Measurements from ENCODE around the gene REEP5. TPM values are rescaled to one million over a fixed set of nuclear protein-coding genes. Genes with fewer than 3 reads are reported as not detected.

REEP5 gene
- total RNA-seq, 2 experiments from 2014 or later: 38.0 to 40.6 TPM

DNA sequence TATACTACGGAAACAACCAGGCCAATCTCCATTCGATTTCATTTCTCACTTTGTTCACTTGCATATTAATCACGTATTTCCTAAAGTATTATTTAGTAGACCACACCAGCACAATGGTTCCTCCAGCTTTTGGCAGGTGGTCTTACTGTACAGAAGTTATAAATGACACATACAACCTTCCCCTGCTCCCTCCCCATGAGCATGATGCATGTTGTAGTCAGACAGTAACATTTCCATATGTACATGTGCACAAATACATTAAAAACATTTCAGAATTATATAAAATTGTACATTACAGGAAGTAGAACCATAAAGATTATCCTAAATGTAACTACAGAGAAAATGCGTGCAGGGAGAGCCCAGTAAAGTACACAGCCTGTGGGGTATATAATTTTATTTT, 43.9 kb downstream of the REEP5 start:
- H3K36me3 Mint-ChIP-seq (ENCODE audit: low read depth): peaks cover 34% of the 10 kb centered on the region
- H3K4me3 Mint-ChIP-seq: no peak overlapping the region
- POLR2A ChIA-PET: interaction anchor here (0.6 to 1.4 kb wide), 2 partner anchors 60 to 98 kb away, joined by 3 to 9 read pairs; partner anchors contain the start of gene DCP2

GRCh38 chr5:112876362-112876761, 45.7 kb downstream of the REEP5 start:
- H3K4me1 Mint-ChIP-seq (ENCODE audit: low read depth): peaks cover 38% of the 10 kb centered on the region
- TF ChIP-seq, protein P1, sequence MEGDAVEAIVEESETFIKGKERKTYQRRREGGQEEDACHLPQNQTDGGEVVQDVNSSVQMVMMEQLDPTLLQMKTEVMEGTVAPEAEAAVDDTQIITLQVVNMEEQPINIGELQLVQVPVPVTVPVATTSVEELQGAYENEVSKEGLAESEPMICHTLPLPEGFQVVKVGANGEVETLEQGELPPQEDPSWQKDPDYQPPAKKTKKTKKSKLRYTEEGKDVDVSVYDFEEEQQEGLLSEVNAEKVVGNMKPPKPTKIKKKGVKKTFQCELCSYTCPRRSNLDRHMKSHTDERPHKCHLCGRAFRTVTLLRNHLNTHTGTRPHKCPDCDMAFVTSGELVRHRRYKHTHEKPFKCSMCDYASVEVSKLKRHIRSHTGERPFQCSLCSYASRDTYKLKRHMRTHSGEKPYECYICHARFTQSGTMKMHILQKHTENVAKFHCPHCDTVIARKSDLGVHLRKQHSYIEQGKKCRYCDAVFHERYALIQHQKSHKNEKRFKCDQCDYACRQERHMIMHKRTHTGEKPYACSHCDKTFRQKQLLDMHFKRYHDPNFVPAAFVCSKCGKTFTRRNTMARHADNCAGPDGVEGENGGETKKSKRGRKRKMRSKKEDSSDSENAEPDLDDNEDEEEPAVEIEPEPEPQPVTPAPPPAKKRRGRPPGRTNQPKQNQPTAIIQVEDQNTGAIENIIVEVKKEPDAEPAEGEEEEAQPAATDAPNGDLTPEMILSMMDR (IDR thresholded peaks at IDR 0.05): no peak
- ATAC-seq (no peak), DNase-seq (no peak)
- peak overlapping the region; percentile 15 for H3K27ac Mint-ChIP-seq
- intact Hi-C loops (cut with micrococcal nuclease): no loop called here
- no peak overlapping the region for H3K4me3 Mint-ChIP-seq
- peaks cover 41% of the 10 kb centered on the region for H3K36me3 Mint-ChIP-seq (ENCODE audit: low read depth)
- H3K27me3 Mint-ChIP-seq: no peaks in the 10 kb centered on the region
- POLR2A ChIA-PET: no interaction called here
- H3K9me3 Mint-ChIP-seq: no peaks in the 10 kb centered on the region
- CTCF ChIA-PET: no interaction called here

More for the DNA sequence above, 43.9 kb downstream of the REEP5 start:
- ATAC-seq: no peak
- H3K27me3 Mint-ChIP-seq: no peaks in the 10 kb centered on the region
- no peaks in the 10 kb centered on the region for H3K9me3 Mint-ChIP-seq
- no peak for DNase-seq
- H3K27ac Mint-ChIP-seq: peak overlapping the region; percentile 56
- intact Hi-C loops (cut with micrococcal nuclease): loop anchor here (2.0 kb wide), 1 partner anchor 43 kb away; no protein-coding TSS in a partner anchor
- TF ChIP-seq, protein P1 (IDR thresholded peaks at IDR 0.05): no peak
- CTCF ChIA-PET: interaction anchor here (0.8 to 1.7 kb wide), 6 partner anchors 10 to 49 kb away, joined by 3 to 5 read pairs (median 4); no protein-coding TSS in a partner anchor
- H3K4me1 Mint-ChIP-seq (ENCODE audit: low read depth): peaks cover 34% of the 10 kb centered on the region

DNA sequence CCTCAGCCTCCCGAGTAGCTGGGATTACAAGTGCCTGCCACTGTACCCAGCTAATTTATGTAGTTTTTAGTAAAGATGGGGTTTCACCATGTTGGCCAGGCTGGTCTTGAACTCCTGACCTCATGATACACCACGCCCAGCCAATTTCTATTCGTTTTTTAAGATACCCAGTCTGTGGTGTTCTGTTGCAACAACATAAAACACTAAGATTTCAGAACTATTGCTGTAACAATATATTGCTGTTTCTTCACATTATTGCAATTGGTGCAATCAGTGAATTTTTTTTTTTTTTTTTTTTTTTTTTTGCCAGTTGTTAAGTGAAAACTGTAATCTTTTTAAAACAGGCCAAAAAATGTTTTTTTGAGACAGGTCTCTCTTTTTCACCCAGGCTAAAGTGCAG, 51.1 kb downstream of the REEP5 start:
- TF ChIP-seq, protein P1 (IDR thresholded peaks at IDR 0.05): no peak
- Mint-ChIP-seq H3K27ac (no peak overlapping the region), H3K36me3 (ENCODE audit: low read depth) (peaks cover 48% of the 10 kb centered on the region), H3K27me3 (no peaks in the 10 kb centered on the region), H3K4me1 (ENCODE audit: low read depth) (peaks cover 39% of the 10 kb centered on the region), H3K9me3 (no peaks in the 10 kb centered on the region), H3K4me3 (no peak overlapping the region)
- no peak for ATAC-seq
- POLR2A ChIA-PET: interaction anchor here (1.4 kb wide), 1 partner anchor 34 kb away, joined by 5 read pairs; no protein-coding TSS in a partner anchor
- CTCF ChIA-PET: no interaction called here
- DNase-seq: no peak
- intact Hi-C loops (cut with micrococcal nuclease): no loop called here

GRCh38 chr5:112869948-112870347, 52.1 kb downstream of the REEP5 start:
- H3K4me1 Mint-ChIP-seq (ENCODE audit: low read depth): peaks cover 39% of the 10 kb centered on the region

GRCh38 chr5:112867411-112867810, 54.6 kb downstream of the REEP5 start:
- H3K4me1 Mint-ChIP-seq (ENCODE audit: low read depth): peaks cover 49% of the 10 kb centered on the region
- H3K27ac Mint-ChIP-seq: peak overlapping the region; percentile 73
- no peaks in the 10 kb centered on the region for H3K9me3 Mint-ChIP-seq
- TF ChIP-seq, protein P1 (IDR thresholded peaks at IDR 0.05): no peak
- DNase-seq (no peak), ATAC-seq (no peak)
- no peak overlapping the region for H3K4me3 Mint-ChIP-seq
- ChIA-PET CTCF (interaction anchor here (1.0 to 1.6 kb wide), 2 partner anchors 11 to 19 kb away, joined by 3 to 4 read pairs; no protein-coding TSS in a partner anchor), POLR2A (interaction anchor here (1.5 kb wide), 1 partner anchor 109 kb away, joined by 4 read pairs; the partner anchor contains the start of gene DCP2)
- H3K27me3 Mint-ChIP-seq: no peaks in the 10 kb centered on the region
- peaks cover 58% of the 10 kb centered on the region for H3K36me3 Mint-ChIP-seq (ENCODE audit: low read depth)
- intact Hi-C loops (cut with micrococcal nuclease): no loop called here

More at GRCh38 chr5:112869948-112870347, 52.1 kb downstream of the REEP5 start:
- CTCF ChIA-PET: interaction anchor here (0.7 to 1.2 kb wide), 2 partner anchors 9 to 22 kb away, joined by 3 to 4 read pairs; partner anchors contain the start of gene SRP19
- H3K4me3 Mint-ChIP-seq: no peak overlapping the region
- no peaks in the 10 kb centered on the region for H3K27me3 Mint-ChIP-seq
- peak overlapping the region; percentile 50 for H3K27ac Mint-ChIP-seq
- peaks cover 54% of the 10 kb centered on the region for H3K36me3 Mint-ChIP-seq (ENCODE audit: low read depth)
- ATAC-seq (peak; percentile 61), DNase-seq (no peak)
- intact Hi-C loops (cut with micrococcal nuclease): no loop called here
- TF ChIP-seq, protein P1 (IDR thresholded peaks at IDR 0.05): no peak
- POLR2A ChIA-PET: interaction anchor here (1.0 to 1.4 kb wide), 3 partner anchors 9 to 35 kb away, joined by 3 to 5 read pairs (median 3); partner anchors contain the start of gene SRP19
- H3K9me3 Mint-ChIP-seq: no peaks in the 10 kb centered on the region

Data from activated CD8-positive, alpha-beta T cell treated with anti-CD3 and anti-CD28 coated beads for 36 hours (primary cell).